Muscle of leg (tissue), 11 donors: Measurements from ENCODE around the gene ATR. TPM values are rescaled to one million over a fixed set of nuclear protein-coding genes. Genes with fewer than 3 reads are reported as not detected.
"Not testable (repeated sequence)": the region's sequence is repeated elsewhere in the genome, so short reads cannot be mapped to it uniquely, and the experiment has no call there.

Source experiments
- DNase-seq: peaks from one replicate; pipeline ENCODE4 v3.0.0; 2013
- H3K27ac ChIP-seq: one replicate; pipeline ENCODE4 v1.5.1; 2013; ENCODE audit warnings: mild to moderate bottlenecking, low read length, control low read depth
- H3K27me3 ChIP-seq: one replicate; pipeline ENCODE4 v1.6.1; 2013; ENCODE audit warnings: low read length; ENCODE audit not compliant: control insufficient read depth, insufficient read depth
- H3K36me3 ChIP-seq: one replicate; pipeline ENCODE4 v1.6.1; 2013; ENCODE audit warnings: low read length; ENCODE audit not compliant: control insufficient read depth, insufficient read depth
- H3K4me1 ChIP-seq: one replicate; pipeline ENCODE4 v1.6.1; 2013; ENCODE audit warnings: low read length; ENCODE audit not compliant: control insufficient read depth, insufficient read depth
- H3K4me3 ChIP-seq: one replicate; pipeline ENCODE4 v1.5.1; 2013; ENCODE audit warnings: low read length, control low read depth
- H3K9me3 ChIP-seq: replicated peaks from 2 replicates; pipeline ENCODE4 v1.6.1; 2013; ENCODE audit warnings: low read depth, low read length; ENCODE audit not compliant: control insufficient read depth
- WGBS: methylation state at CpG from one replicate; pipeline ENCODE4 v1.1.5; 2013; ENCODE audit warnings: missing lambda C conversion rate; ENCODE audit not compliant: insufficient coverage; 5-methylcytosine and 5-hydroxymethylcytosine counted together
- polyA plus RNA-seq, 8 donors: library from polyadenylated mRNA; unstranded; fragments of 120-200 nt; gene quantifications; one replicate each; pipeline versions ENCODE4 v1.2.1 to v1.2.3, GENCODE V29; 2013; ENCODE audit warnings: inconsistent platforms in 1 of 8, low replicate concordance in 1 of 8; ENCODE audit not compliant: insufficient read length in 8 of 8, insufficient read depth in 1 of 8
- total RNA-seq: library from RNA; stranded (reverse); fragments of 120-200 nt; gene quantifications from one replicate; pipeline ENCODE4 v1.2.4, GENCODE V29; 2013

Gene ATR
- total and polyA plus RNA-seq, 9 donors: 9.8 to 16.2 (median 11.4) TPM

DNA sequence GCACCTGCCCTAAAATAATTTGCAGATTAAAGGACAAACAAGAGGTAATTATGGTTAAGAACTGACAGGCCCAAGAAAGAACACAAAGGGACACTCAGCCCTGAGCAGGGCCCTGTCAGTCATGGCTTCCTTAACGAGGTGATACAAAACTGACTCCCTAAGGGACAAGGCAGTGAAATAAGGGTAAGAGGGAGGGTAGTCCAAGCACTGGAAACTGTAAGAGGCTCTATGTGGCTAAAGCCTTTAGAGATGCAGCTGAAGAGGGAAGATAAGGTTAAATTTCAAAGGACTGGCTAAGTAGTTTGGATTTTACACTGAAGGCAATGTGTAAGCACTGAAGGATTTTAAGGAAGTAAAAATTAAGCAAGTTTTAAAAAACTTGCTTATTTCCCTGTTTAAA is 3.9 kb downstream of the ATR start:
- Histone ChIP-seq H3K27ac (no peak overlapping the region), H3K36me3 (no peaks in the 10 kb centered on the region), H3K27me3 (no peaks in the 10 kb centered on the region), H3K4me1 (peaks cover 3% of the 10 kb centered on the region), H3K4me3 (no peak overlapping the region), H3K9me3 (no peaks in the 10 kb centered on the region)
- DNase-seq: no peak
- WGBS: 73% methylated on average over 1 of the region's 1 CpG

DNA sequence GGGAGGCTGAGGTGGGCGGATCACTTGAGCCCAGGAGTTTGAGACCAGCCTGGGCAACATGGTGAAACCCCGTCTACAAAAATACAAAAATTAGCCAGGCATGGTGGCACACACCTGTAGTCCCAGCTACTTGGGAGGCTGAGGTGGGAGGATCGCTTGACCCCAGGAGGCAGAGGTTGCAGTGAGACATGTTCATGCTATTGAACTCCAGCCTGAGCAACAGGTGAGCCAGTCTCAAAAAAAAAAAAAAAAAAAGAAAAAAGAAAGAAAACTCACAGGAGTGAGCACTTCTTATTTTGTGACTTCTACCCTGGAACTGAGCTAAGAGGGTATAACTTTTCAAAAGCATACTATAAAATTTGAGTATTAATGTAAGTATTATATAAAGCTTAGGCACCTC is 4.3 kb downstream of the ATR start:
- WGBS: 91% methylated on average over 2 of the region's 3 CpGs
- not testable (repeated sequence) for H3K4me3 ChIP-seq, H3K27me3 ChIP-seq, H3K4me1 ChIP-seq, H3K27ac ChIP-seq, H3K36me3 ChIP-seq, DNase-seq, H3K9me3 ChIP-seq

DNA sequence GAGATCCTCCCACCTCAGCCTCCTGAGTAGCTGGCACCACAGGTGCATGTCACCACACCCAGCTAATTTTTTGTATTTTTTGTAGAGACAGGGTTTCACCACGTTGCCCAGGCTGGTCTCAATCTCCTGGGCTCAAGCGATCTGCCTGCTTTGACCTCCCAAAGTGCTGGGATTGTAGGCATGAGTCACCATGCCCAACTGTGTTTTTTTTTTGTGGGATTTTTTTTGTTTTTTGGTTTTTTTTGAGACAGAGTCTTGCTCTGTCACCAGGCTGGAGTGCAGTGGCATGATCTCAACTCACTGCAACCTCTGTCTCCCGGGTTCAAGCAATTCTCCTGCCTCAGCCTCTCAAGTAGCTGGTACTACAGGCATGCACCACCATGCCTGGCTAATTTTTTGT is 9.1 kb downstream of the ATR start:
- DNase-seq, H3K4me1 ChIP-seq: not testable (repeated sequence)
- 80% methylated on average over 1 of the region's 3 CpGs for WGBS

DNA sequence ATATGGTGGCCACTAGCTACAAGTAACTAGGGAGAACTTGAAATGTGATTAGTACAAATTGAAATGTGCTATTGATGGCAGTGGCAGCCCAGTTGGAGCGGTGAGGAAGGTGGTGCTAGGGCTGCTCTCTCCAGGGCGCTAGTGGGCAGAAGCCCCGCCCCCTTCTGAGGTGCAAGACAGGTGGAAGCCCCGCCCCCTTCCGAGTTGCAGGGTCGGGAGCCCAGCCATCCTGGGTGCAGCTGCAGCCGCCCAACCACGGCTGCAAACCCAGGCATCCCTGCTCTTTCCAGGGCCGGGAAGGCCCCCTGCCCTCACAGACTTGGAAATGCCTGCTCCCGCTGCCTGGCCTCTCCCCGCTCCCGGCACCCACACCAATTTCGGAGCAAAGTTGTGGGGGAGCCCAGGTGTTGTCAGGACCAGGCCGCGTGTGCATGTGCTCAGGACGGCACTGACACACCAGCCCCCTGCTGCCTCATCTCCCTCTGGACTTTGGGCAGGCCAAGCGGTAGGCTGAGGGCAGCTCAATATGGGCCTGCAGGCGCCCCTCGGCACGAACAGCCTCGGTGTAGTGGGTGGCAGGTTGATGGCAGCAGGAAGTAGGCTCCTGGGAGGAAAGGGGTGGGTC is 10.0 kb downstream of the ATR start:
- DNase-seq: no peak
- WGBS: 68% methylated on average over 19 of the region's 21 CpGs
- Histone ChIP-seq H3K4me3 (no peak overlapping the region), H3K4me1 (no peaks in the 10 kb centered on the region), H3K36me3 (peaks cover 3% of the 10 kb centered on the region), H3K9me3 (no peaks in the 10 kb centered on the region), H3K27ac (no peak overlapping the region), H3K27me3 (no peaks in the 10 kb centered on the region)

More for the DNA sequence above, 9.1 kb downstream of the ATR start:
- H3K27me3 ChIP-seq, H3K27ac ChIP-seq, H3K36me3 ChIP-seq, H3K4me3 ChIP-seq, H3K9me3 ChIP-seq: not testable (repeated sequence)

DNA sequence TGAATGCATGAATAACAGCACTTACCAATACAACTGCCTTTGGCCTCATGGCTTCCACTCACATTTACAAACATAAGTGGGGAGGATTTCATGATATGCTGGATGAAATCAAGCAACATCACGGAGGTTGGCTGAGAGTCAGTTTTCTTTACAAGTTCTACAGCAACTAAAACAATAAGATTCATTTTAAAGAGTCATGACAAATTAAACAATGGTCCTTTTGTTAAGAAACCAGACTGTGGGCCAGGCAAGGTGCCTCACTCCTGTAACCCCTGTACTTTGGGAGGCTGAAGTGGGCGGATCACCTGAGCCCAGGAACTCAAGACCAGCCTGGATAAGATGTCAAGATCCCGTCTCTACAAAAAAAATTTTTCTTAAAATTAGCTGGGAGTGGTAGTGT is 12.4 kb downstream of the ATR start:
- WGBS: no CpG with 5 or more reads among the region's 3 CpGs
- Histone ChIP-seq H3K4me1 (no peaks in the 10 kb centered on the region), H3K9me3 (no peaks in the 10 kb centered on the region), H3K4me3 (no peak overlapping the region), H3K27me3 (no peaks in the 10 kb centered on the region), H3K36me3 (peaks cover 4% of the 10 kb centered on the region), H3K27ac (no peak overlapping the region)
- DNase-seq: no peak

- H3K27ac ChIP-seq: no peak overlapping the region
- H3K4me1 ChIP-seq: no peaks in the 10 kb centered on the region
- H3K4me3 ChIP-seq: no peak overlapping the region
- no peak for DNase-seq
- WGBS: no CpG with 5 or more reads among the region's 4 CpGs
- H3K27me3 ChIP-seq: no peaks in the 10 kb centered on the region
- H3K9me3 ChIP-seq: no peaks in the 10 kb centered on the region
- peaks cover 8% of the 10 kb centered on the region for H3K36me3 ChIP-seq
Observed at GRCh38 chr3:142563496-142563997, 15.0 kb downstream of the ATR start.

DNA sequence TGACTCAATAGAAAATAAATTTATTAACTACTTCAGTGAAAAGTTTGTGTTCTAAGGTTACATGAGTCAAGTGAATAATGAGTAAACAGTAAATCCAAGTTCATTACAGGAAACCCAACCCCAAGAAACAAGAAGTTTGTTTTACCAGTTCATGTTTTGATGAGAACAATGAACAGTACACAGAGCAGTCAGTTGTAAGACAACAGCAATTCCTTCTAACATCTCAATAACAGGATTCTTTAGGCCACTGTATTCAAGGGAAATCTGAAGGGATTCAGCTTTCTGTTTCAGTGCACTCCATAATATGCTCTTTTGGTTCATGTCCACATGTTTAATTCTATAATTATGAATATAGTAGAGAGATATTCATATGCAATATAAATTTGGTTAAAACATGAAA is 18.4 kb downstream of the ATR start:
- no peaks in the 10 kb centered on the region for H3K4me1 ChIP-seq

DNA sequence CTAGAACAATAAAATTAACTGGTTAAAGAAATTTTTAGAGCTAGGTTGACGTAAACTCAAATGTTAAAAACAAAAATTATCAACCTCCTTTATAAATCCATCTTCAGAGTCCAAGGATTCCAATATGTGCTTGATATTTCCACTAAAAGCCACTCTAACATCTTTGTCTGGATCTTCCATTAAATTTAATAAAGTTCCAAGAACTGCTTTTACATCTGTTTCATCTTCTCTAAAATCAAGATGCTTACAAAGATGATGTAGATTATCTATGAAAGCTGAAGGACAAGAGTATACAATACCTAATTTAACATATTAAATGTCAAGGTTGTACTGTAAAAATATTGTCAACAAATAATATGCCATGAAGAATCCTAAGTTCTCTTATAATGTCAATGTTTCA is 24.8 kb downstream of the ATR start:
- Histone ChIP-seq H3K27me3 (no peaks in the 10 kb centered on the region), H3K9me3 (no peaks in the 10 kb centered on the region), H3K4me3 (no peak overlapping the region), H3K27ac (no peak overlapping the region), H3K36me3 (peaks cover 25% of the 10 kb centered on the region), H3K4me1 (no peaks in the 10 kb centered on the region)
- DNase-seq: no peak
- WGBS: no CpG with 5 or more reads among the region's 1 CpG

More for the DNA sequence above, 18.4 kb downstream of the ATR start:
- Histone ChIP-seq H3K27ac (no peak overlapping the region), H3K36me3 (peaks cover 11% of the 10 kb centered on the region), H3K9me3 (no peaks in the 10 kb centered on the region), H3K27me3 (no peaks in the 10 kb centered on the region), H3K4me3 (no peak overlapping the region)
- no peak for DNase-seq

GRCh38 chr3:142552579-142552978 is 26.0 kb downstream of the ATR start:
- H3K27ac ChIP-seq, H3K27me3 ChIP-seq, DNase-seq, H3K9me3 ChIP-seq, H3K4me3 ChIP-seq, H3K4me1 ChIP-seq: not testable (repeated sequence)
- WGBS: no CpG with 5 or more reads among the region's 1 CpG
- peaks cover 25% of the 10 kb centered on the region for H3K36me3 ChIP-seq

GRCh38 chr3:142549986-142550385 is 28.5 kb downstream of the ATR start:
- H3K4me1 ChIP-seq: no peaks in the 10 kb centered on the region
- H3K9me3 ChIP-seq: no peaks in the 10 kb centered on the region
- no peak overlapping the region for H3K4me3 ChIP-seq
- H3K36me3 ChIP-seq: peaks cover 24% of the 10 kb centered on the region
- H3K27ac ChIP-seq: no peak overlapping the region
- 100% methylated on average over 4 of the region's 7 CpGs for WGBS
- DNase-seq: no peak
- no peaks in the 10 kb centered on the region for H3K27me3 ChIP-seq

GRCh38 chr3:142543307-142543706 is 35.2 kb downstream of the ATR start:
- Histone ChIP-seq H3K36me3 (peaks cover 5% of the 10 kb centered on the region), H3K9me3 (no peaks in the 10 kb centered on the region), H3K27me3 (no peaks in the 10 kb centered on the region), H3K4me1 (no peaks in the 10 kb centered on the region), H3K27ac (no peak overlapping the region), H3K4me3 (no peak overlapping the region)
- DNase-seq: no peak
- 84% methylated on average over 4 of the region's 5 CpGs for WGBS
